Right lobe of liver (tissue), 6 donors: ENCODE data around the gene NT5C3B. TPM values are rescaled to one million over a fixed set of nuclear protein-coding genes. Genes with fewer than 3 reads are reported as not detected.
A peak's percentile ranks its signal among the peaks of the same experiment; 100 is the strongest.
"Not testable (repeated sequence)": the region's sequence is repeated elsewhere in the genome, so short reads cannot be mapped to it uniquely, and the experiment has no call there.

Experiments
- ATAC-seq, 4 donors: fragments of 200-7000 bp; cut with Tn5 transposase; one replicate each; pipeline ENCODE4 v1.9.1; 2020; ENCODE audit warnings: mild to moderate bottlenecking in 4 of 4, moderate library complexity in 4 of 4
- DNase-seq, 3 donors: peaks; one replicate each; pipeline ENCODE4 v3.0.0-alpha.2; 2020
- H3K27ac ChIP-seq, 3 donors: fragments of 200-600 bp; one replicate each; pipeline ENCODE4 v1.8.0; 2022
- H3K27me3 ChIP-seq, 2 donors: fragments of 200-600 bp; one replicate each; pipeline ENCODE4 v1.8.0; 2022
- H3K36me3 ChIP-seq, 4 donors: fragments of 200-600 bp; sonication (generic) in 1 of 4; one replicate each; pipeline versions ENCODE4 v1.5.1 to v1.8.0; 2017 to 2022; ENCODE audit warnings: control low read depth in 1 of 4
- H3K4me1 ChIP-seq, 4 donors: fragments of 200-600 bp; sonication (generic) in 1 of 4; one replicate each; pipeline versions ENCODE4 v1.5.1 to v1.8.0; 2017 to 2022; ENCODE audit warnings: control low read depth in 1 of 4
- H3K4me3 ChIP-seq, 3 donors: fragments of 200-600 bp; one replicate each; pipeline ENCODE4 v1.8.0; 2022
- H3K9me3 ChIP-seq, 4 donors: fragments of 200-600 bp; sonication (generic) in 1 of 4; one replicate each; pipeline versions ENCODE4 v1.5.1 to v1.8.0; 2017 to 2022; ENCODE audit warnings: control low read depth in 1 of 4
- POLR2A ChIP-seq: fragments of 450-650 bp; IDR thresholded peaks from one replicate; pipeline ENCODE4 v1.6.1; 2017; ENCODE audit warnings: antibody characterized with exemption, mild to moderate bottlenecking
- WGBS: methylation state at CpG from one replicate; pipeline ENCODE4 v1.1.6; 2018; ENCODE audit warnings: low coverage, low lambda C conversion rate; ENCODE audit not compliant: insufficient coverage; ENCODE audit errors: missing lambda C conversion rate; 5-methylcytosine and 5-hydroxymethylcytosine counted together
- intact Hi-C, 2 donors: fragments of 100-400 bp; cut with DNase I; formaldehyde crosslinking; loops; one replicate each; pipeline versions ENCODE4 v1.11.2 to v1.14.1; 2022
- total RNA-seq, 6 experiments: library from RNA; depleted of rRNA in 2 of 6; stranded (reverse); fragments of >200 nt in 2 of 6; fragmentation: NEBNext Ultra II Directional in 3 of 6; extraction: Animal tissue kit (Norgen Biotek cat#: 25700) in 3 of 6; gene quantifications; one replicate each; pipeline versions ENCODE4 v1.1.0 to v1.2.4, GENCODE V29; 2016 to 2023
- TF ChIP-seq, protein P1 (sequence below), 4 donors: fragments of 200-600 bp in 3 of 4; fragments of 450-650 bp in 1 of 4; IDR thresholded peaks; one replicate each; pipeline versions ENCODE4 v1.5.1 to v1.8.0; 2016 to 2022; ENCODE audit warnings: antibody characterized with exemption in 4 of 4, mild to moderate bottlenecking in 2 of 4
- donor health status: DM: no; HTN: yes; CAD: no.
- donor health status: DM: no; HTN: no; CAD: no.
- donor health status: DM: no; HTN: no; CAD: no.
- donor health status: DM: no; HTN: yes; CAD: no.
- donor health status: DM: no; HTN: yes; CAD: no.

The NT5C3B gene
- total RNA-seq, 6 experiments from 2014 or later: 19.9 to 30.7 (median 23.1) TPM

DNA sequence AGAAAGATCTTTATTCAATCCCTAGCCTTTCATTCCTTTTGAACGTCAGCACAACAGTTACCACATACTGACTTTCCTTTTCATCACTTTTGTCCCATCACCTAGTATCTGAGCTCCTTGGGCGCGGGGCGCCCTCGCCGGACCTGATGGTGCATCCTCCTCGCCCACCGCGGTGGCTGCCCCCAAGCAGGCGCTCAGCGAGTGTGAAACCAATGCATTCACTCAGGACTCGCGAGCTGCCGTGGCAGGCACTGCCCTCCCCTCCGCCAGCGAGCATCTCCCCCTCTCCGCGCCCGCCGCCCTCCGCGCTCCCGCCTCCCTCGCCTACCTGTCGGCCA lies 28.4 kb upstream of the NT5C3B start:
- ATAC-seq (peak; percentile 36 to 48 (median 47)), DNase-seq (no peak)
- Histone ChIP-seq H3K4me1 (peaks cover 0 to 34% (median 10%) of the 10 kb centered on the region in 4 donors), H3K9me3 (no peaks in the 10 kb centered on the region), H3K27me3 (no peaks in the 10 kb centered on the region), H3K4me3 (peak overlapping the region; percentile 74 to 100 (median 93)), H3K27ac (peak overlapping the region; percentile 59 to 84 (median 75)), H3K36me3 (peaks cover 0 to 7% (median 0%) of the 10 kb centered on the region in 4 donors)
- TF ChIP-seq, protein P1, sequence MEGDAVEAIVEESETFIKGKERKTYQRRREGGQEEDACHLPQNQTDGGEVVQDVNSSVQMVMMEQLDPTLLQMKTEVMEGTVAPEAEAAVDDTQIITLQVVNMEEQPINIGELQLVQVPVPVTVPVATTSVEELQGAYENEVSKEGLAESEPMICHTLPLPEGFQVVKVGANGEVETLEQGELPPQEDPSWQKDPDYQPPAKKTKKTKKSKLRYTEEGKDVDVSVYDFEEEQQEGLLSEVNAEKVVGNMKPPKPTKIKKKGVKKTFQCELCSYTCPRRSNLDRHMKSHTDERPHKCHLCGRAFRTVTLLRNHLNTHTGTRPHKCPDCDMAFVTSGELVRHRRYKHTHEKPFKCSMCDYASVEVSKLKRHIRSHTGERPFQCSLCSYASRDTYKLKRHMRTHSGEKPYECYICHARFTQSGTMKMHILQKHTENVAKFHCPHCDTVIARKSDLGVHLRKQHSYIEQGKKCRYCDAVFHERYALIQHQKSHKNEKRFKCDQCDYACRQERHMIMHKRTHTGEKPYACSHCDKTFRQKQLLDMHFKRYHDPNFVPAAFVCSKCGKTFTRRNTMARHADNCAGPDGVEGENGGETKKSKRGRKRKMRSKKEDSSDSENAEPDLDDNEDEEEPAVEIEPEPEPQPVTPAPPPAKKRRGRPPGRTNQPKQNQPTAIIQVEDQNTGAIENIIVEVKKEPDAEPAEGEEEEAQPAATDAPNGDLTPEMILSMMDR (IDR thresholded peaks at IDR 0.05): no peak
- no peak for TF ChIP-seq POLR2A
- intact Hi-C loops: no loop called here
- 0% methylated on average over 12 of the region's 25 CpGs for WGBS

DNA sequence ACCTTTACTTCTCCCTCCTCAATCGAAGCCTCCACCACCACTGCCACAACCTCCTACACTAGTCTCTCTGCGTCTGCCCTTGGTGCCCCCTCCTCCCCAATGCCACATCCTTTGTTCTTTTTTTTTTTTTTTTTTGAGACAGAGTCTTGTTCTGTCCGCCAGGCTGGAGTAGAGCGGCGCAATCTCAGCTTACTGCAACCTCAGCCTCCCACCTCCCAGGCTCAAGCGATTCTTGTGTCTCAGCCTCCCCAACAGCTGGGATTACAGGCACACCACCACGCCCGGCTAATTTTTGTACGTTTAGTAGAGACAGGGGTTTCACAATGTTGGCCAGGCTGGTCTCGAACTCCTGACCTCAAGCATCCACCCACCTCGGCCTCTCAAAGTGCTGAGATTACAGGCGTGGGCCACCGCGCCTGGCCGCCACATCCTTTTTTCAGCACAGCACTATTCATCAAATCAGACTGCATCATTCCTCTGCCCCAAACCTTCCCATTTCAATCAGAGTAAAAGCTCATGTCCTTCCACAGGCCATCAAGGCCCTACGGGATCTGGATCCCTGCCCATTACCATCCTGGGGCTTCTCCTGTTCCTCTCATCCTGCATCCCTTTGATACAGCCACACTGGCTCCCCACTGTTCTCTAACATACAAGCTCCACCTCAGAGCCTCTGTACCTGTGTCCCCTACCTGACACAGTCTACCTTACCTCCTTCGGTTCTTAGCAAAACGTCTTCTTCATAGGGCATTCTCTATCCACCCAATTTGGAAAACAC lies 27.2 kb upstream of the NT5C3B start:
- intact Hi-C loops: no loop called here
- peaks cover 0 to 27% (median 5%) of the 10 kb centered on the region in 4 donors for H3K4me1 ChIP-seq
- TF ChIP-seq, protein P1 (IDR thresholded peaks at IDR 0.05): no peak
- no peak for TF ChIP-seq POLR2A
- peak overlapping the region in 2 of 3 donors; percentile 74 to 100 for H3K4me3 ChIP-seq
- ATAC-seq (no peak), DNase-seq (no peak)
- WGBS: 57% methylated on average over 13 of the region's 18 CpGs
- no peaks in the 10 kb centered on the region for H3K27me3 ChIP-seq
- H3K27ac ChIP-seq: no peak overlapping the region
- peaks cover 0 to 7% (median 0%) of the 10 kb centered on the region in 4 donors for H3K36me3 ChIP-seq
- no peaks in the 10 kb centered on the region for H3K9me3 ChIP-seq

DNA sequence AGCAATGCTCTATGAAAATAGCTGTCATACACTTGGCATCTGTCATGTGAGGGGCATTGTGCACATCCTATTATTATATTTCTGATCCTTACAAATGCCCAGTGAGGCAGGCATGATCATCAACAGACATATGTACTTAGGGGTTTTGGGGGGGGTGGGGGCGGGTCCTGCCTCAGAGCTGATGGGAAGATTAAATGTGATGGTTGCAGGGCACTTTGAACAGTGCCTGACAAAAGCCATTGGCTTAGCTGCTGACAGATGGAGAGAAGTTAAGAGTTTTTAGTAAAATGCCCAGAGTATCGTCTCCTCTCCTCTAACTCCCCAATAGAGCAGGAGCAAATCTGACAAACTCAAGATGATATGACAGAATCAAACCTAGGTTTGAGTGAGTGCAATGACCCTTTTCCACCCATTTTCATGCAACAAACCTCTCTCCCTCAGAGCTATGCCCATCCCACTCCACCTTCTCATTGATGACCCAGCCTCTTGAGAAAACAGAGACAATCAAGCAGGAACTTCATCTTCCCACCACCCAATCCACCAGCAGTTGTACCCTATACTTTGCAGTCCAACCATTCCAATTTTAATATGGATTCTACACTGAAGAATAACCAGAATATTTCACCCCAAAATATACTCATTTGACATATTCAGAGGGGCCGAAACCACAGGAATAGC lies 24.4 kb upstream of the NT5C3B start:
- H3K4me1 ChIP-seq: peaks cover 0 to 23% (median 5%) of the 10 kb centered on the region in 4 donors
- ATAC-seq (no peak), DNase-seq (no peak)
- H3K36me3 ChIP-seq: no peaks in the 10 kb centered on the region
- no peak overlapping the region for H3K4me3 ChIP-seq
- H3K27ac ChIP-seq: no peak overlapping the region
- intact Hi-C loops: no loop called here
- no peak for TF ChIP-seq POLR2A
- TF ChIP-seq, protein P1 (IDR thresholded peaks at IDR 0.05): no peak
- 81% methylated on average over 2 of the region's 3 CpGs for WGBS
- H3K27me3 ChIP-seq: no peaks in the 10 kb centered on the region
- no peaks in the 10 kb centered on the region for H3K9me3 ChIP-seq

- H3K27me3 ChIP-seq, intact Hi-C loops, H3K4me3 ChIP-seq, DNase-seq, H3K4me1 ChIP-seq, H3K9me3 ChIP-seq, ATAC-seq, H3K27ac ChIP-seq: not testable (repeated sequence)
- H3K36me3 ChIP-seq: peaks cover 0 to 23% (median 4%) of the 10 kb centered on the region in 4 donors
- 100% methylated on average over 3 of the region's 14 CpGs for WGBS
These were observed 15.3 kb upstream of the NT5C3B start for GRCh38 chr17:41851382-41851781.
